DOHH2 (cell line): ENCODE measurements around the gene FETUB.

Experiments
- H3F3A ChIP-seq: fragments of 200-600 bp; sonication (generic), shearing (Covaris generic); 2 replicates; pipeline ENCODE4 v1.6.0; 2016; ENCODE audit warnings: antibody characterized with exemption, mild to moderate bottlenecking; ENCODE audit not compliant: control insufficient read depth, insufficient read depth
- H3K27ac ChIP-seq: fragments of 200-600 bp; sonication (generic); 2 replicates; pipeline ENCODE4 v1.5.1; 2014; ENCODE audit warnings: low read depth, mild to moderate bottlenecking, low read length, moderate library complexity
- H3K27me3 ChIP-seq: fragments of 200-600 bp; sonication (generic); 2 replicates; pipeline ENCODE4 v1.6.1; 2014; ENCODE audit warnings: mild to moderate bottlenecking, low read length, mixed read lengths; ENCODE audit not compliant: control insufficient read depth
- H3K36me3 ChIP-seq: fragments of 200-600 bp; sonication (generic); 2 replicates; pipeline ENCODE4 v1.6.1; 2014; ENCODE audit warnings: mild to moderate bottlenecking, low read length, moderate library complexity, mixed read lengths; ENCODE audit not compliant: control insufficient read depth
- H3K4me1 ChIP-seq: fragments of 200-600 bp; sonication (generic); 2 replicates; pipeline ENCODE4 v1.6.1; 2014; ENCODE audit warnings: mild to moderate bottlenecking, low read length, mixed read lengths; ENCODE audit not compliant: control insufficient read depth
- H3K4me2 ChIP-seq: fragments of 200-600 bp; sonication (generic); 2 replicates; pipeline ENCODE4 v1.6.0; 2014; ENCODE audit warnings: mild to moderate bottlenecking, low read length, moderate library complexity
- H3K4me3 ChIP-seq: fragments of 200-600 bp; sonication (generic); 2 replicates; pipeline ENCODE4 v1.5.1; 2014; ENCODE audit warnings: mild to moderate bottlenecking, low read length, mixed read lengths
- H3K79me2 ChIP-seq: fragments of 200-600 bp; sonication (generic); 2 replicates; pipeline ENCODE4 v1.6.1; 2014; ENCODE audit warnings: mild to moderate bottlenecking, low read length, mixed read lengths; ENCODE audit not compliant: control insufficient read depth
- H3K9me2 ChIP-seq: fragments of 200-600 bp; sonication (generic); replicated peaks from 2 replicates; pipeline ENCODE4 v1.6.1; 2014; ENCODE audit warnings: mild to moderate bottlenecking, low read length, mixed read lengths; ENCODE audit not compliant: control insufficient read depth
- H3K9me3 ChIP-seq: fragments of 200-600 bp; sonication (generic); 2 replicates; pipeline ENCODE4 v1.6.1; 2014; ENCODE audit warnings: antibody characterized with exemption, low read length, mixed read lengths; ENCODE audit not compliant: control insufficient read depth, insufficient read depth
- H4K20me1 ChIP-seq: fragments of 200-600 bp; sonication (generic); 2 replicates; pipeline ENCODE4 v1.6.0; 2014; ENCODE audit warnings: low read depth, mild to moderate bottlenecking, antibody characterized with exemption, low read length, moderate library complexity; ENCODE audit not compliant: control insufficient read depth, insufficient read depth
- EZH2phosphoT487 ChIP-seq: fragments of 200-600 bp; sonication (generic); IDR thresholded peaks from 2 replicates; pipeline ENCODE4 v1.6.1; 2017; ENCODE audit warnings: borderline replicate concordance, mild to moderate bottlenecking, antibody characterized with exemption, low read length, moderate library complexity, mixed read lengths
- TF ChIP-seq, protein P1 (sequence below): fragments of 200-600 bp; sonication (generic); IDR thresholded peaks from one replicate; pipeline ENCODE4 v1.5.1; 2014; ENCODE audit warnings: antibody characterized with exemption, mild to moderate bottlenecking, low read depth, low read length; ENCODE audit not compliant: poor library complexity, severe bottlenecking

The FETUB gene

GRCh38 chr3:186664119-186664495, 23.9 kb downstream of the FETUB start:
- H3K9me2 ChIP-seq: no peaks in the 10 kb centered on the region
- H3K27me3 ChIP-seq: no peaks in the 10 kb centered on the region
- no peaks in the 10 kb centered on the region for H4K20me1 ChIP-seq
- no peak overlapping the region for H3K4me2 ChIP-seq
- TF ChIP-seq, protein P1, sequence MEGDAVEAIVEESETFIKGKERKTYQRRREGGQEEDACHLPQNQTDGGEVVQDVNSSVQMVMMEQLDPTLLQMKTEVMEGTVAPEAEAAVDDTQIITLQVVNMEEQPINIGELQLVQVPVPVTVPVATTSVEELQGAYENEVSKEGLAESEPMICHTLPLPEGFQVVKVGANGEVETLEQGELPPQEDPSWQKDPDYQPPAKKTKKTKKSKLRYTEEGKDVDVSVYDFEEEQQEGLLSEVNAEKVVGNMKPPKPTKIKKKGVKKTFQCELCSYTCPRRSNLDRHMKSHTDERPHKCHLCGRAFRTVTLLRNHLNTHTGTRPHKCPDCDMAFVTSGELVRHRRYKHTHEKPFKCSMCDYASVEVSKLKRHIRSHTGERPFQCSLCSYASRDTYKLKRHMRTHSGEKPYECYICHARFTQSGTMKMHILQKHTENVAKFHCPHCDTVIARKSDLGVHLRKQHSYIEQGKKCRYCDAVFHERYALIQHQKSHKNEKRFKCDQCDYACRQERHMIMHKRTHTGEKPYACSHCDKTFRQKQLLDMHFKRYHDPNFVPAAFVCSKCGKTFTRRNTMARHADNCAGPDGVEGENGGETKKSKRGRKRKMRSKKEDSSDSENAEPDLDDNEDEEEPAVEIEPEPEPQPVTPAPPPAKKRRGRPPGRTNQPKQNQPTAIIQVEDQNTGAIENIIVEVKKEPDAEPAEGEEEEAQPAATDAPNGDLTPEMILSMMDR: no peak
- no peak for TF ChIP-seq EZH2phosphoT487
- no peak overlapping the region for H3K4me3 ChIP-seq
- no peaks in the 10 kb centered on the region for H3K36me3 ChIP-seq
- no peaks in the 10 kb centered on the region for H3K79me2 ChIP-seq
- H3K9me3 ChIP-seq: no peaks in the 10 kb centered on the region
- H3K27ac ChIP-seq: no peak overlapping the region
- no peaks in the 10 kb centered on the region for H3K4me1 ChIP-seq
- H3F3A ChIP-seq: no peaks in the 10 kb centered on the region

DNA sequence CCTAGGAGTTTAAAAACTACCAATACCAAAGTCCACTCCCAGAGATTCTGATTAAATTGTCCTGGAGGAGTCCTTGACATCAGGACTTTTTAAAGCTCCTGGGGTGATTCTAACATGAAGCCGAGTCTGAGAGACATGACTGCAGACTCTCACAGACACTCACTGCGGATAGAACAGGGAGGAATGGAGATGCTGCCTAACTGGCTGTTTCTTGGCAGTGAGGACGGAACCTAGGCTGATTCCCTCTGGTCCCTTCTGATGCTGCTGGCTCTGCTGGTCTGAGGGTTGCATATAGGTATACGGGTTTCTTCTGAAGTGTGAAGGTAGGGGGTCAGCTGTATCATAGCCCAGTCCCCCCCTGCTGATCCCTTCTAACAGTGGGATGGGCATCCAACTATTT, 24.3 kb downstream of the FETUB start:
- H3F3A ChIP-seq: no peaks in the 10 kb centered on the region
- H3K27ac ChIP-seq: no peak overlapping the region
- no peak overlapping the region for H3K4me3 ChIP-seq
- H4K20me1 ChIP-seq: no peaks in the 10 kb centered on the region
- H3K27me3 ChIP-seq: no peaks in the 10 kb centered on the region
- TF ChIP-seq, protein P1: no peak
- no peak for TF ChIP-seq EZH2phosphoT487
- no peaks in the 10 kb centered on the region for H3K9me3 ChIP-seq
- no peak overlapping the region for H3K4me2 ChIP-seq
- H3K79me2 ChIP-seq: no peaks in the 10 kb centered on the region
- no peaks in the 10 kb centered on the region for H3K9me2 ChIP-seq
- peaks cover 2% of the 10 kb centered on the region; the same call in 1 of the 2 replicates for H3K4me1 ChIP-seq
- H3K36me3 ChIP-seq: no peaks in the 10 kb centered on the region

GRCh38 chr3:186665625-186666188, 25.5 kb downstream of the FETUB start, which contains the start of gene HRG:
TSS of gene HRG (plus strand) at chr3:186666014. CDS start at chr3:186666032, 18 bp downstream.
- Histone ChIP-seq H3K27ac (no peak within 1 kb of the TSS), H3K9me3 (no peaks in the 10 kb centered on the region), H3K9me2 (no peaks in the 10 kb centered on the region), H3F3A (no peaks in the 10 kb centered on the region), H3K4me3 (no peak within 1 kb of the TSS), H3K4me2 (no peak within 1 kb of the TSS), H3K36me3 (no peaks in the 10 kb centered on the region), H3K4me1 (peaks cover 4% of the 10 kb centered on the region; the same call in 1 of the 2 replicates), H3K27me3 (no peaks in the 10 kb centered on the region), H3K79me2 (no peaks in the 10 kb centered on the region), H4K20me1 (no peaks in the 10 kb centered on the region)
- TF ChIP-seq, protein P1: no peak
- no peak for TF ChIP-seq EZH2phosphoT487
